K562 (cell line): ENCODE data around the gene G6PC3. TPM values are rescaled to one million over a fixed set of nuclear protein-coding genes. Genes with fewer than 3 reads are reported as not detected.

Experiments
- CAMTA2 ChIP-seq: fragments of 250-450 bp; sonication (Bioruptor Pico); conservative IDR thresholded peaks from 2 replicates; pipeline ENCODE4 v1.5.1; 2022
- CREBBP ChIP-seq: IDR thresholded peaks from one replicate; pipeline ENCODE4 v1.6.1; 2012; ENCODE audit warnings: low read depth, mild to moderate bottlenecking, control low read depth, inconsistent platforms, low read length
- FOXA1 ChIP-seq: fragments of 450-650 bp; IDR thresholded peaks from 2 replicates; pipeline ENCODE4 v1.6.1; 2016; ENCODE audit warnings: mild to moderate bottlenecking, borderline replicate concordance
- GTF2F1 ChIP-seq: IDR thresholded peaks from 2 replicates; pipeline ENCODE4 v1.6.1; 2011; ENCODE audit warnings: low read depth, low read length, improper control_type of control experiment
- HDAC2 ChIP-seq: fragments of 450-650 bp; IDR thresholded peaks from 2 replicates; pipeline ENCODE4 v1.6.1; 2016; ENCODE audit warnings: mild to moderate bottlenecking
- NR3C1 ChIP-seq: sonication (generic); formaldehyde crosslinking; IDR thresholded peaks from 2 replicates; pipeline ENCODE4 v1.8.1; 2022; ENCODE audit warnings: missing genetic modification reagents
- PHF20 ChIP-seq: fragments of 450-650 bp; IDR thresholded peaks from 2 replicates; pipeline ENCODE4 v1.6.1; 2018; ENCODE audit not compliant: partially characterized antibody
- POLR2A ChIP-seq: fragments of 450-650 bp; conservative IDR thresholded peaks from 2 replicates; pipeline ENCODE4 v1.6.1; 2016
- SAP30 ChIP-seq: fragments of 200-600 bp; sonication (generic); IDR thresholded peaks from 2 replicates; pipeline ENCODE4 v1.6.1; 2012; ENCODE audit warnings: borderline replicate concordance, low read depth, mild to moderate bottlenecking, moderate library complexity, low read length, control low read depth, inconsistent platforms; ENCODE audit not compliant: insufficient read depth, poor library complexity, severe bottlenecking
- TCF7 ChIP-seq: sonication (generic); IDR thresholded peaks from 2 replicates; pipeline ENCODE4 v1.6.1; 2016; ENCODE audit warnings: antibody characterized with exemption, borderline replicate concordance
- ZNF239 ChIP-seq: fragments of 250-450 bp; sonication (Bioruptor Pico); IDR thresholded peaks from 2 replicates; pipeline ENCODE4 v1.4.0; 2020; ENCODE audit warnings: mild to moderate bottlenecking
- ZNF274 ChIP-seq: IDR thresholded peaks from 2 replicates; pipeline ENCODE4 v1.6.1; 2011; ENCODE audit warnings: low read depth, mild to moderate bottlenecking, low read length, moderate library complexity, borderline replicate concordance
- ZNF41 ChIP-seq: fragments of 250-450 bp; sonication (Bioruptor Pico); conservative IDR thresholded peaks from 2 replicates; pipeline ENCODE4 v1.4.0; 2020; ENCODE audit warnings: mild to moderate bottlenecking
- polyA plus RNA-seq, 8 experiments: library from polyadenylated mRNA; depleted of rRNA in 4 of 8; stranded (reverse) in 5 of 8; unstranded in 3 of 8; fragments of >200 nt; fragmentation: Nextera tagmentation in 2 of 8; fragmentation: Illumina TruSeq in 1 of 8; extraction: Ambion mirVana in 2 of 8; extraction: Trizol in 1 of 8; gene quantifications; 2 replicates each; pipeline versions ENCODE4 v1.2.1 to v1.2.3, GENCODE V29; 2011 to 2014; ENCODE audit warnings: inconsistent platforms in 1 of 8, missing spikeins in 1 of 8
- total RNA-seq, 7 experiments: library from RNA; depleted of rRNA in 6 of 7; stranded (reverse); fragments of >200 nt in 6 of 7; fragmentation: Illumina TruSeq in 2 of 7; extraction: Trizol in 2 of 7; gene quantifications; 2 replicates each; pipeline versions ENCODE4 v1.2.1 to v1.2.3, GENCODE V29; 2011 to 2021; ENCODE audit warnings: low replicate concordance in 1 of 7
- TF ChIP-seq, protein P1 (sequence below): fragments of 450-650 bp; formaldehyde crosslinking; IDR thresholded peaks from 2 replicates; pipeline ENCODE4 v1.4.0; 2022; ENCODE audit warnings: missing genetic modification characterization
- TF ChIP-seq, protein P2 (sequence below): sonication (generic); formaldehyde crosslinking; IDR thresholded peaks from 2 replicates; pipeline ENCODE4 v1.8.1; 2023; ENCODE audit warnings: mild to moderate bottlenecking, missing genetic modification reagents
- TF ChIP-seq, protein P3 (sequence below): fragments of 250-450 bp; sonication (Bioruptor Pico); IDR thresholded peaks from 2 replicates; pipeline ENCODE4 v1.5.0; 2020; ENCODE audit warnings: mild to moderate bottlenecking, borderline replicate concordance
- TF ChIP-seq, protein P4 (sequence below): fragments of 450-650 bp; IDR thresholded peaks from 2 replicates; pipeline ENCODE4 v1.6.1; 2016
- TF ChIP-seq, protein P5 (sequence below): fragments of 200-800 bp; sonication (Bioruptor generic); IDR thresholded peaks from 2 replicates; pipeline ENCODE4 v1.6.1; 2017; ENCODE audit warnings: missing genetic modification characterization, missing compliant biosample characterization
- TF ChIP-seq, protein P6 (sequence below): sonication (generic); formaldehyde crosslinking; IDR thresholded peaks from 2 replicates; pipeline ENCODE4 v1.8.1; 2022; ENCODE audit warnings: missing genetic modification reagents

G6PC3 gene
- total and polyA plus RNA-seq, 9 of the 15 experiments (the other 6 are each of a cell fraction or from before 2014, with no cell fraction given), result 10.4 to 57.8 (median 31.1) TPM

DNA sequence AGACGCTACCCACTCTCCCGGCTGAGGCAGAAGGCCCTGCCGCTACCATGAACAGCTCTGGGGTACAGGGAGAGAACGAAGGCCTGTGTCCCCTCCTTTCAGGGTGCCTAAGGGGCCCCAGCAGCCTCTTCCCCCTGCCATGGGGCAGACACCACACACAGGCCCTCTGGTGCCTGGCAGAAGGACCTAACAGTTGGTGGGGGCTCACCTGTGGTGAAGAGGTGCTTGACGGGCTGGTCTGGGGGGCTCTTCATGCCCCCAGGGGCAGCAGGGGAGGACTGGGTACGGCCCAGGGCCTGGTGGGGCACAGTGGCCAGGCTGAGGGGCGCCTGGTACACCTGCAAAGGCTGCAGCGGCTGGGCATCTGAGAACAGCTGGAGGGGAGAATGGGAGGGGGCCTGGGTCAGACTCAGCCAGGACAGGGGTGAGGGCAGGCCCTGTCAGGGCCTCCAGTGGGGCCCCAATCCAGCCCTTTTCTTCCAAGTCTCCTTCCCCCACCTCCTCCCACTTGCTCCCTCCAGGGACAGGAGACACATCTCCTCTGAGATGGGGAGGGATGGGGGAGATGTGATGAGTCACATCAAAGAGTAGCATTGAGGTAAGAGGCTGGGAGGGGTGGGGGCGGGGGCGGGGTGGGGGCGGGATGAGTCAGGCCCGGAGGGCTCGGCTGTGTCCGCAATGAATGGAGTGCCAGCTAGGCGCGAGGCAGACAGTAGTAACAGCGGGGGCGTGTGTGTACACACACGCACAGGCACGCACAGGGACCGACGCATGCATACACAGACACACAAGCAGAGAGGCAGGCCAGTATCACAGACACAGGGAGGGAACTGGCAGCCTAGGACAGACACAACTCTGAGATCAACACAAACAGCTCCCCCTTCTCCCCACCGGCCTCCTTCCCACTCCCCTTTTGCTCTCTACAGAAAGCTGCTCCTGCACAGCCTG is 16.1 kb downstream of the G6PC3 start (continued):
- TF ChIP-seq, protein P1, sequence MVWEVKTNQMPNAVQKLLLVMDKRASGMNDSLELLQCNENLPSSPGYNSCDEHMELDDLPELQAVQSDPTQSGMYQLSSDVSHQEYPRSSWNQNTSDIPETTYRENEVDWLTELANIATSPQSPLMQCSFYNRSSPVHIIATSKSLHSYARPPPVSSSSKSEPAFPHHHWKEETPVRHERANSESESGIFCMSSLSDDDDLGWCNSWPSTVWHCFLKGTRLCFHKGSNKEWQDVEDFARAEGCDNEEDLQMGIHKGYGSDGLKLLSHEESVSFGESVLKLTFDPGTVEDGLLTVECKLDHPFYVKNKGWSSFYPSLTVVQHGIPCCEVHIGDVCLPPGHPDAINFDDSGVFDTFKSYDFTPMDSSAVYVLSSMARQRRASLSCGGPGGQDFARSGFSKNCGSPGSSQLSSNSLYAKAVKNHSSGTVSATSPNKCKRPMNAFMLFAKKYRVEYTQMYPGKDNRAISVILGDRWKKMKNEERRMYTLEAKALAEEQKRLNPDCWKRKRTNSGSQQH, result peak; percentile 47; the same call in 1 of the 2 replicates
- TF ChIP-seq, protein P2, sequence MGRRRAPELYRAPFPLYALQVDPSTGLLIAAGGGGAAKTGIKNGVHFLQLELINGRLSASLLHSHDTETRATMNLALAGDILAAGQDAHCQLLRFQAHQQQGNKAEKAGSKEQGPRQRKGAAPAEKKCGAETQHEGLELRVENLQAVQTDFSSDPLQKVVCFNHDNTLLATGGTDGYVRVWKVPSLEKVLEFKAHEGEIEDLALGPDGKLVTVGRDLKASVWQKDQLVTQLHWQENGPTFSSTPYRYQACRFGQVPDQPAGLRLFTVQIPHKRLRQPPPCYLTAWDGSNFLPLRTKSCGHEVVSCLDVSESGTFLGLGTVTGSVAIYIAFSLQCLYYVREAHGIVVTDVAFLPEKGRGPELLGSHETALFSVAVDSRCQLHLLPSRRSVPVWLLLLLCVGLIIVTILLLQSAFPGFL (CRISPR knock-in tag), result no peak
- TF ChIP-seq ZNF239 (CRISPR knock-in tag), result no peak
- no peak for TF ChIP-seq NR3C1 (CRISPR knock-in tag)
- no peak for TF ChIP-seq CAMTA2 (CRISPR knock-in tag)
- TF ChIP-seq ZNF41 (CRISPR knock-in tag), result no peak
- no peak for TF ChIP-seq HDAC2
- TF ChIP-seq, protein P3, sequence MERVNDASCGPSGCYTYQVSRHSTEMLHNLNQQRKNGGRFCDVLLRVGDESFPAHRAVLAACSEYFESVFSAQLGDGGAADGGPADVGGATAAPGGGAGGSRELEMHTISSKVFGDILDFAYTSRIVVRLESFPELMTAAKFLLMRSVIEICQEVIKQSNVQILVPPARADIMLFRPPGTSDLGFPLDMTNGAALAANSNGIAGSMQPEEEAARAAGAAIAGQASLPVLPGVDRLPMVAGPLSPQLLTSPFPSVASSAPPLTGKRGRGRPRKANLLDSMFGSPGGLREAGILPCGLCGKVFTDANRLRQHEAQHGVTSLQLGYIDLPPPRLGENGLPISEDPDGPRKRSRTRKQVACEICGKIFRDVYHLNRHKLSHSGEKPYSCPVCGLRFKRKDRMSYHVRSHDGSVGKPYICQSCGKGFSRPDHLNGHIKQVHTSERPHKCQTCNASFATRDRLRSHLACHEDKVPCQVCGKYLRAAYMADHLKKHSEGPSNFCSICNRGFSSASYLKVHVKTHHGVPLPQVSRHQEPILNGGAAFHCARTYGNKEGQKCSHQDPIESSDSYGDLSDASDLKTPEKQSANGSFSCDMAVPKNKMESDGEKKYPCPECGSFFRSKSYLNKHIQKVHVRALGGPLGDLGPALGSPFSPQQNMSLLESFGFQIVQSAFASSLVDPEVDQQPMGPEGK (CRISPR knock-in tag), result no peak
- TF ChIP-seq POLR2A, result 0 out of 2 replicates have a peak, but pooled peaks have one; percentile 43
- TF ChIP-seq PHF20, result no peak
- TF ChIP-seq, protein P4, sequence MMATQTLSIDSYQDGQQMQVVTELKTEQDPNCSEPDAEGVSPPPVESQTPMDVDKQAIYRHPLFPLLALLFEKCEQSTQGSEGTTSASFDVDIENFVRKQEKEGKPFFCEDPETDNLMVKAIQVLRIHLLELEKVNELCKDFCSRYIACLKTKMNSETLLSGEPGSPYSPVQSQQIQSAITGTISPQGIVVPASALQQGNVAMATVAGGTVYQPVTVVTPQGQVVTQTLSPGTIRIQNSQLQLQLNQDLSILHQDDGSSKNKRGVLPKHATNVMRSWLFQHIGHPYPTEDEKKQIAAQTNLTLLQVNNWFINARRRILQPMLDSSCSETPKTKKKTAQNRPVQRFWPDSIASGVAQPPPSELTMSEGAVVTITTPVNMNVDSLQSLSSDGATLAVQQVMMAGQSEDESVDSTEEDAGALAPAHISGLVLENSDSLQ, result no peak
- TF ChIP-seq SAP30, result peak; percentile 60
- TF ChIP-seq FOXA1, result no peak
- TF ChIP-seq TCF7, result no peak
- TF ChIP-seq, protein P5, sequence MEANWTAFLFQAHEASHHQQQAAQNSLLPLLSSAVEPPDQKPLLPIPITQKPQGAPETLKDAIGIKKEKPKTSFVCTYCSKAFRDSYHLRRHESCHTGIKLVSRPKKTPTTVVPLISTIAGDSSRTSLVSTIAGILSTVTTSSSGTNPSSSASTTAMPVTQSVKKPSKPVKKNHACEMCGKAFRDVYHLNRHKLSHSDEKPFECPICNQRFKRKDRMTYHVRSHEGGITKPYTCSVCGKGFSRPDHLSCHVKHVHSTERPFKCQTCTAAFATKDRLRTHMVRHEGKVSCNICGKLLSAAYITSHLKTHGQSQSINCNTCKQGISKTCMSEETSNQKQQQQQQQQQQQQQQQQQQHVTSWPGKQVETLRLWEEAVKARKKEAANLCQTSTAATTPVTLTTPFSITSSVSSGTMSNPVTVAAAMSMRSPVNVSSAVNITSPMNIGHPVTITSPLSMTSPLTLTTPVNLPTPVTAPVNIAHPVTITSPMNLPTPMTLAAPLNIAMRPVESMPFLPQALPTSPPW (CRISPR knock-in tag), result peak; percentile 96
- TF ChIP-seq ZNF274, result no peak
- TF ChIP-seq, protein P6, sequence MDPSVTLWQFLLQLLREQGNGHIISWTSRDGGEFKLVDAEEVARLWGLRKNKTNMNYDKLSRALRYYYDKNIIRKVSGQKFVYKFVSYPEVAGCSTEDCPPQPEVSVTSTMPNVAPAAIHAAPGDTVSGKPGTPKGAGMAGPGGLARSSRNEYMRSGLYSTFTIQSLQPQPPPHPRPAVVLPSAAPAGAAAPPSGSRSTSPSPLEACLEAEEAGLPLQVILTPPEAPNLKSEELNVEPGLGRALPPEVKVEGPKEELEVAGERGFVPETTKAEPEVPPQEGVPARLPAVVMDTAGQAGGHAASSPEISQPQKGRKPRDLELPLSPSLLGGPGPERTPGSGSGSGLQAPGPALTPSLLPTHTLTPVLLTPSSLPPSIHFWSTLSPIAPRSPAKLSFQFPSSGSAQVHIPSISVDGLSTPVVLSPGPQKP (CRISPR knock-in tag), result no peak
- no peak for TF ChIP-seq GTF2F1
- no peak for TF ChIP-seq CREBBP
